HG03159 (cell line): ENCODE results near the gene YPEL2.
A peak's percentile ranks its signal among the peaks of the same experiment; 100 is the strongest.

Source experiments
- ATAC-seq: cut with Tn5 transposase; IDR thresholded peaks from one replicate; pipeline ENCODE4 v1.9.1; 2021; ENCODE audit warnings: mild to moderate bottlenecking, moderate library complexity; ENCODE audit not compliant: unreplicated experiment

Gene YPEL2

GRCh38 chr17:59330053-59330942 is 1.2 kb upstream of the YPEL2 start:
- no peak for ATAC-seq

DNA sequence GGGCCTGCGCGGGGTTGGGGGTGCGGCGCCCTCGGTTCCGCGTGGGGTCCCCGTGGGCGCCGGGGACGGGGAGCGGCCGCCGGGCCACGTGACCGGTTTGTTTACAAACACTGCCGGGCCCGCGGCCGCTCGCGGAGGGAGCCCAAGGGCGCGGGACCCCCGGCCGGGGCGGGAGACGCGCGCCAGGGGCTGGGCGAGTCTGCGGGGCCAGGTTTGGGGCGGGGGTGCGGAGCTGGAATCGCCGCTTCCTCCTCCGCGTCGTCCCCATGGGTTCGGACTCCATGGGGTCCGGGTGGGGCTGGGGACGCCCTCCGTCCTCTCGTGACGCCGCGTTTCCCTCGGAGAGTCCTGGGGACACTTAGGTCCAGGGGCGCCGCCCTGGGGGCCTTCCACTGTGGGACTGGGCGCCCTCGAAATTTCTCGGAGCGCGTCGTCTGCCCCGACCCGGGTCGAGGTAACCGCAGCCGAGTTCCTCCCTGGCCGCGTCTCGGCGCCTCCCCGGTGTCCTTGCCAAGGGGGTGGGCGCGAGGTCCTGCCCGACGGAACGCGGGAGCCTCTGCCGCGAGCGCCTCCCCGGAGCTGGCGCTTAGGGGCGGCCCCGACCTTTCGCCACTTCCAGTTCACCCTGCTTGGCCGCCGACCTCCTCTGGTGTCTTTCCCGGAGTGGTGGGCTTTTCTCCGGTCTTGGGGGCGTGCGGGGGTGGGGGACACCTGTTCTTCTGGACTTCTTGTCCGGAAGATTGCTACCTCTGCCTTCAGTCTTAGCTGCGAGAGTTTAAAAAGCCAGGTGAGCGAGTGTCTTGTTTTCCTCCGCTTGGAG is 684 bp downstream of the YPEL2 start:
- peak; percentile 18 for ATAC-seq

- no peak for ATAC-seq
These were observed 1.4 kb downstream of the YPEL2 start for GRCh38 chr17:59332749-59333377.

- no peak for ATAC-seq
These were observed 2.4 kb downstream of the YPEL2 start for GRCh38 chr17:59333836-59334235.

GRCh38 chr17:59335685-59336084 is 4.2 kb downstream of the YPEL2 start:
- ATAC-seq = no peak

DNA sequence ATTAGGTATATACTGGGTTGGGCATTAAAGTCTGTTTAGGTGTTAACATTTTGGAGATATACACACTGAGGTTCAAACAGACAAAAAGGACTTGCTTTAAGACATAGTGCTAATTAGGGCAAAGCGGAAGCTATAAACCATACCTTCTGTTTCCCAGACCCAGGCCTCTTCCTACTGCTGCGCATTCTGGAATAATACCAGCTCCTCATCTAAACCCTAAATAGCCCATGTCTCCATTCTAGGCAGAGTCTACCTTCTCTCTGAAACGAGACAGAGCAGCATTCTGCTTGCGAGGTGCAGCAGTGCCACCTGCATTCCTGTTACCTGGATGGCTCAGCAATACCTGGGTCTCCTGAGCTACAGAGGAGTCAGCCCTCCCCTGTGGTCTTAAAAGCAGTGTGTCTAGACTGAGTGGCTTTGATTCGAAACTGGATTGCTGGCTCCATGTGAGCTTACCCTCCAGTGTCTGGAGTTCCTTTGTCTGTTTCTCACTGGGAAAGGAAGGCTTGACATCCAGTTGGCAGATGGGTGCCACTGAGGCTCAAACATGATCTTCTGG is 6.4 kb downstream of the YPEL2 start:
- no peak for ATAC-seq

- no peak for ATAC-seq
These were observed 7.0 kb downstream of the YPEL2 start for GRCh38 chr17:59338498-59338897.

GRCh38 chr17:59341922-59342321 is 10.5 kb downstream of the YPEL2 start:
- ATAC-seq = no peak

DNA sequence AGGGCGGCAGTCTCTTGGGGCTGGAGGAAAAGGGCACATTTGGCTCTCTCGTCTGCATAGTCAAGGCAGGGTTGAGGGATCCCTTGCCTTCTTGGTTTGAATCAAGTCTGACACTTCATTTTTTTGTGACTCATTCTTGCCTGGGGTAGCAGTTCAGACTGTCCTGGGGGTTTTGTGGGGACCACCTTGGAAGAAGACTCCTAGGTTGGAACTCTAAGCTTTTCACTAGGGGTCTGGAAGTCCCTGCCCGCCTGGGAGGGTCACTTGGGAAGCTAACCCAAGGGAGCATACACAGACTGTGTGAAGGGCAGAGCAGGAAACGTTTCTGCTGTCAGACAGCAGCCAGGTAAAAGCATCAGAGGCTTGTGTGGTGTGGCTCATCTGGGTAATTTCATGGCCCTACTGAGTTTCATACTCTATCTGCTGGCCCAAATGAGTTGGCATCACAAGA is 11.3 kb downstream of the YPEL2 start:
- no peak for ATAC-seq

- ATAC-seq = no peak
These were observed 14.0 kb downstream of the YPEL2 start for GRCh38 chr17:59345476-59345875.

DNA sequence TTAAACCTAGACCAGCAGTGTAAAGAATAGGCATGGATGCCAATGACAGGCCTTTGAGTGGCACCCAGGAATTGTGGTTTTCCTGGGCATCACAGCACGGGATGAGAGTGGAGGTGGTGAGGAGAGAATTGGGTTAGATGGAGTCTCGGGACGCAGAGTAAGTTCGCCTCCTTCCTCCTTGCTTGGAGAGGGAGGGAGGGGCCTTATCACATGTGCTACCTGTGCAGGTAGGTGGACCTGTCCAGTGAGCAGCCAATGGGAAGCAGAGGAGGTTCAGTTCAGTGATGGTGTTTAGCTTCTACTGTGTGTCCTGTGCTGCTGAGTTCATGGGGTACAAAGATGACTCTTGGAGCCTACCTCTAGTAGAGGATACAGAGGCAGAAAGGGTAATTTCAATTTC is 14.9 kb downstream of the YPEL2 start:
- no peak for ATAC-seq

- ATAC-seq = no peak
These were observed 15.5 kb downstream of the YPEL2 start for GRCh38 chr17:59346876-59347407.

- ATAC-seq = no peak
These were observed 16.5 kb downstream of the YPEL2 start for GRCh38 chr17:59347975-59348391.

GRCh38 chr17:59349178-59349577 is 17.7 kb downstream of the YPEL2 start:
- ATAC-seq = no peak

DNA sequence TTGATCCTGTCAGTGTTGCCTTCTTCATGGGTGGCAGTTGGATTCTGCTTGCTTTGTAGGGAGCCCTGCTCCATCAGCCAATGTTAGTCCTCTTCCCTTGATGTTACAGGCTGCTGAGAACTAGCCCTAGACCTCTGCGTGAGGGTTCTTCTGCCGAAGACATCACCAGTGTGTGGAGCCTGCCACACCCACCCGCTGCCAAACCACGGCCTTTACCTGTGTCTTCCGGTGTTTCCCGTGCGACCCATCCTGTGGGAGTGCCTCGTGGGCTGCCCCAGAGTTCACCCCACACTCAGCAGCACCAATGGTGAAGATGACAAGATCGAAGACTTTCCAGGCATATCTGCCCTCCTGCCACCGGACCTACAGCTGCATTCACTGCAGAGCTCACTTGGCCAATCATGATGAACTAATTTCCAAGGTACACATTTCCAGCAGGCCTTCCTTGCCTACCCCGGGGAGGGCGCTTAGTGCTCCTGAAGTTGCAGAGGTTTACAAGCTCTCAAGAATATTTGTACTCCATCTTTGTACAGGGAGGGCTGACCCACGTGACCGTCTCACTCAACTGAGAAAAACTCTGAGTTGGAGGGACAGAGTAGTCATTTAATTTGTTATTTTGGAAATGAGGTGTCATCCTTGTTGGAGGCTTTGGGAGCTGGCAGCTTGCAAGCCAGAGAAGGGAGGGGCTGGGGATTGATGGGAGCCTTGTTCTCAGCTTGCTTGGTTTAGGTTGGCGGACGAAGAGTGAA is 21.8 kb downstream of the YPEL2 start:
- no peak for ATAC-seq

DNA sequence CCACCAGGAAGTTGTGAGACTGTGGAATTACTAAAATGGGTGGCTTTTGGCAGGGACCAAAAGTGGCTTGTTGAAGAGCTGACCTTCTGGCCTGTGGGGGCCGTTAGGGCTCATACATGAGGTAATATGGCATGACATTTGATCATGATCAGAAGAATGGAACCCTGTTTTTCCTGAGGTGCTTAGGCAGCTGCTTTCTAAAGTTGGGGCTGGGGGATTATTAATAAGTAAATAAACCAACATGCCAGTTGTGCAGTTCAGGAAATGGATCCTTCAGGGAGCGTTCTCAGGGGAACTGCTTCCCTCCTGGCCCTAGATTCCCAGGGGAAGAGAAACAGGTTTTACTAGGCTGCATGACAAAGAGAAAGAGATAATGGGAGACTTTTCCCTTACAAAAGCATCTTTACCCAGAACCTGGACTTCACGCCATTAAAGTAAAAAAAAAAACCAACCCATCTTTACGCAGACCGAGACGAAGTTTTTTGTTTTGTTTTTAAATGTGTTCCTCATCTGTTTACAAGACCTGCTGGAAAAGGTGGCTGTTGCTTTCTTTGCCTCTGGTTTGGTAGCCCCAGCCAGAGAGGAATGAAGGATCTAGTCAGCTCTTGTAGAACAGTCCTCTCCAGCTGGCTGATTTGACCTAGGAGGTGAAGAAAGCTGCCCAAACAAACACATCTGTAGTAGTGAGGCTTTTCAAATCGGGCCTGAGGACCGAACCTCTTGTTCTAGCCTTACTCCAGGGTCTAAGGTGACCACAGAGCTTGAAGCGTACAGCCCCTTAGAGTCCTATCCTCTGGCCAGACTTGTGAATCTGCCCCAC is 22.7 kb downstream of the YPEL2 start:
- no peak for ATAC-seq

DNA sequence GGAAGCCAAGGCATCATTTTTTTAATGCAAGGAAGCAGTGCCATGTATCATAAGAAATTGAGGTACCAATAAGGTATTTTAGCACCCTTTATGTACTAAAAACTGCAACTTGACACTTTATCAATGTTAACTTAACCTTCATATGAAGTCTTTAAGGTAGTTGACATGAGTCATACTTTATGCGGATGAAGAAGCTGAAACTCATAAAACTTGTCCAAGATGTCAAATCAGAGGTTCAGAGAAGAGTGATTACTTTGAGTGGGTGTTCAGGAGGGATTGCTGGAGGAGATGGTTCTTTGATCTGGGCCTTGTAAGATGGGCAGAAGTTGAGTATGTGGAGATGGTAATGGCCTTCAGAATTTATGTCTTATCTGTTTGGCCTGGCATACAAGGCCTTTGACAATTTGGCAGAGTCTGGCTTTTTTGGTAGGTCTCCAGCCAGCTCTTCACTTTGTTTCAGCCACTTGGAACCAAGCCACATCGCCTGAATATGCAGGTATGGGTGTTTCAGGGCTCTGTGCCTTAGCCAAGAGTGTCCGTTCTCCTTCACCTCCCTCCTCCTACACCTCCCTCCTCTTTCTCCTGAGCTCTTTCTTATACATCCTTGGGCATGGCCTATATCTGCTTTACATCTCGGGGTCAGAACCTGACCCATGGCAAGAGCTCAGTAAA is 23.7 kb downstream of the YPEL2 start:
- no peak for ATAC-seq

DNA sequence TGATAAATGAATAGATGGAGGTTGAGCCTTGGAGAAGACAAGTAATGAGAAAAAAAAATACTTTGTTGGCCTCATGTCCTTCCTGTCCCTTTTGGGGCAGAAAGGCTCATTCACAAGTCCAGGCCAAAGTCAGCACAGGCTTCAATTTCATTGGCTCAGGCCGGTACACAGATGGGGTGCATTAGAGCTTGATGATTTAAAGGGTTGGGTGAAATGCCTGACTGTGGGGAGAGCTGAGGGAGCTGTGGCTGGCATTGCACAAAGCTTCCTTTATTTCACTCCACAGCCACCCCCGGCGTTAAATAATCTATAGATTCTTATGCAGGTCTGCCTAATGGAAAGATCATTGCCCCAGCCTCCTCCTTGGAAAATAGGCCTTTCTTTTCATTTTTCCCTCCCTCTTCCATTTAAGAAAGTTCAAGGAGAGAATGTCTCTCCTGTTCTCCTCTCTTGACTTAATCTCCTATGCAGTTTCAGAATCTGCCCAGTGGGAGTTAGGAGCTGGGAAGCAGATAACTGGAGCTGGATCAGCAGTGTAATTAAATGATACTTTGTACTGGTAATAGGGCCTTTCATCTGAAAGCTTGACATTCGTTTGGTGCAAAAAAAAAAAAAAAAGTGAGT is 24.4 kb downstream of the YPEL2 start:
- ATAC-seq = no peak
